ENCODE measurements around the gene BST2.

DNA sequence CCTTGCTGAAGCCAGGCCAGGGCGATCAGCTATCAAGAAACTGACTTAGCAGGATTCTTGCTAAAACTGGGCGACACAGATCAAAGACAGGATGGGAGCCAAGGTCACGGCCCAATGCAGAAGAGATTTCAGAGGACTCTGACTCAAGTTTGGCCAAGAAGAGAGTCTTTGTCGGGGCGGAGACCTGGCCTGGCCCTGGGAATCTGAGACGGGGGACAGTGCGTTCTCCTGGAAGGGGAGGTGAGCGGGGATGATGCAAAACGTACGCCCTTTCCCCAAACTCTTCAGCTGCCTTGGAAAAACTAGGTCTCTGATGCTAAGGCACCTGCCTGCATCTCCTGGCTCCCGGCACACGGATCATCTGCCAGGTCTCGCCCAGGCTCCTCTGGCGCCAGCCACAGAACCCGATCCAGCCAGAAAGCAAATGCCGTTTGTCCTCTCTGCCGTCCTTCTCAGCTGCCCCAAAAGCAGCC lies 24.2 kb upstream of the BST2 start:
- TF ChIP-seq POLR2AphosphoS5 (IDR thresholded peaks at IDR 0.05), result no peak
- TF ChIP-seq, protein P1, sequence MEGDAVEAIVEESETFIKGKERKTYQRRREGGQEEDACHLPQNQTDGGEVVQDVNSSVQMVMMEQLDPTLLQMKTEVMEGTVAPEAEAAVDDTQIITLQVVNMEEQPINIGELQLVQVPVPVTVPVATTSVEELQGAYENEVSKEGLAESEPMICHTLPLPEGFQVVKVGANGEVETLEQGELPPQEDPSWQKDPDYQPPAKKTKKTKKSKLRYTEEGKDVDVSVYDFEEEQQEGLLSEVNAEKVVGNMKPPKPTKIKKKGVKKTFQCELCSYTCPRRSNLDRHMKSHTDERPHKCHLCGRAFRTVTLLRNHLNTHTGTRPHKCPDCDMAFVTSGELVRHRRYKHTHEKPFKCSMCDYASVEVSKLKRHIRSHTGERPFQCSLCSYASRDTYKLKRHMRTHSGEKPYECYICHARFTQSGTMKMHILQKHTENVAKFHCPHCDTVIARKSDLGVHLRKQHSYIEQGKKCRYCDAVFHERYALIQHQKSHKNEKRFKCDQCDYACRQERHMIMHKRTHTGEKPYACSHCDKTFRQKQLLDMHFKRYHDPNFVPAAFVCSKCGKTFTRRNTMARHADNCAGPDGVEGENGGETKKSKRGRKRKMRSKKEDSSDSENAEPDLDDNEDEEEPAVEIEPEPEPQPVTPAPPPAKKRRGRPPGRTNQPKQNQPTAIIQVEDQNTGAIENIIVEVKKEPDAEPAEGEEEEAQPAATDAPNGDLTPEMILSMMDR (IDR thresholded peaks at IDR 0.05), result no peak

Measured in prostate gland (tissue), 2 donors.